IPS-NIHi7 (cell line): Measurements from ENCODE around the gene LMF1.

Experiments used
- DNase-seq: peaks from one replicate; pipeline ENCODE4 v3.0.0; 2012; ENCODE audit warnings: mixed read lengths; ENCODE audit errors: extremely low spot score

The LMF1 gene

GRCh38 chr16:881219-882097, 89.3 kb downstream of the LMF1 start:
- no peak for DNase-seq

- no peak for DNase-seq
Observed at GRCh38 chr16:880471-881171, 90.2 kb downstream of the LMF1 start.

GRCh38 chr16:879986-880385, 90.8 kb downstream of the LMF1 start:
- no peak for DNase-seq

GRCh38 chr16:879461-879861, 91.3 kb downstream of the LMF1 start:
- DNase-seq: no peak

GRCh38 chr16:878886-879285, 91.9 kb downstream of the LMF1 start:
- no peak for DNase-seq

- DNase-seq: peak; percentile 66
Observed at GRCh38 chr16:878072-878784, 92.6 kb downstream of the LMF1 start.

GRCh38 chr16:877242-878071, 93.3 kb downstream of the LMF1 start:
- no peak for DNase-seq

- DNase-seq: no peak
Observed at GRCh38 chr16:876523-877241, 94.1 kb downstream of the LMF1 start.

GRCh38 chr16:876041-876335, 94.8 kb downstream of the LMF1 start:
- no peak for DNase-seq

- DNase-seq: no peak
Observed at GRCh38 chr16:875182-876040, 95.4 kb downstream of the LMF1 start.

GRCh38 chr16:874366-875181, 96.2 kb downstream of the LMF1 start:
- DNase-seq: no peak

GRCh38 chr16:873889-874288, 96.9 kb downstream of the LMF1 start:
- no peak for DNase-seq

GRCh38 chr16:873243-873661, 97.5 kb downstream of the LMF1 start:
- no peak for DNase-seq

- DNase-seq: no peak
Observed at GRCh38 chr16:872436-873242, 98.1 kb downstream of the LMF1 start.

GRCh38 chr16:871562-872345, 99.0 kb downstream of the LMF1 start:
- DNase-seq: no peak

GRCh38 chr16:870856-871561, 99.8 kb downstream of the LMF1 start:
- no peak for DNase-seq
